GM21528 (cell line): ENCODE measurements around the gene ZFR.

Experiments
- ATAC-seq: cut with Tn5 transposase; IDR thresholded peaks from one replicate; pipeline ENCODE4 v1.9.1; 2021; ENCODE audit warnings: mild to moderate bottlenecking, moderate library complexity; ENCODE audit not compliant: unreplicated experiment, low FRiP score

Gene ZFR

GRCh38 chr5:32444431-32445286, at the start of gene ZFR:
TSS of gene ZFR (minus strand) at chr5:32444740. CDS start at chr5:32444658, 82 bp downstream.
- ATAC-seq = peak; percentile 88

DNA sequence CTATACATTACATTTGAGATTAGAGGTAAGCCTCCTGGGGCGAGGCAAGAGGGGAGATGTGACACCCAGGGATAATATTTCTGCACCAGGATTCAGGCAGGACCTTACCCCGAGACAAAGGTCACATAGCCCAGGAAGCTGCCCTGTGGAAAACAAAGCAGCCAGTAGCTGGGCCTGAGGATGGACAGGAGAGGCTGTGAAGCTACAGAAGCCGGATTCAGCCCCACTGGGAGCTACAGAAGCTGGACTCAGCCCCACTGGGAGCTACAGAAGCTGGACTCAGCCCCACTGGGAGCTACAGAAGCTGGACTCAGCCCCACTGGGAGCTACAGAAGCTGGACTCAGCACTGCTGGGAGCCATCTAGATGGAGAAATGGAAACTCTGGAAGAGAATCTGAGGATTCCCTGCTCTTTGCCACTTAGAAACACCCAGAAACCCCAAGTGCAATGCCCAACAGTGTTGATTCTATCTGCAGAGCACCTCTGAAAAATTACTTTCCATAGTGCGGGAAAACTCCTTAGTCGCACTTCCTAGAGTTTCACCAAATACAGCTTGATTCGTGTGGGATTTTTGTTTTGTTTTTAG, 46.5 kb upstream of the ZFR start:
- ATAC-seq = no peak

DNA sequence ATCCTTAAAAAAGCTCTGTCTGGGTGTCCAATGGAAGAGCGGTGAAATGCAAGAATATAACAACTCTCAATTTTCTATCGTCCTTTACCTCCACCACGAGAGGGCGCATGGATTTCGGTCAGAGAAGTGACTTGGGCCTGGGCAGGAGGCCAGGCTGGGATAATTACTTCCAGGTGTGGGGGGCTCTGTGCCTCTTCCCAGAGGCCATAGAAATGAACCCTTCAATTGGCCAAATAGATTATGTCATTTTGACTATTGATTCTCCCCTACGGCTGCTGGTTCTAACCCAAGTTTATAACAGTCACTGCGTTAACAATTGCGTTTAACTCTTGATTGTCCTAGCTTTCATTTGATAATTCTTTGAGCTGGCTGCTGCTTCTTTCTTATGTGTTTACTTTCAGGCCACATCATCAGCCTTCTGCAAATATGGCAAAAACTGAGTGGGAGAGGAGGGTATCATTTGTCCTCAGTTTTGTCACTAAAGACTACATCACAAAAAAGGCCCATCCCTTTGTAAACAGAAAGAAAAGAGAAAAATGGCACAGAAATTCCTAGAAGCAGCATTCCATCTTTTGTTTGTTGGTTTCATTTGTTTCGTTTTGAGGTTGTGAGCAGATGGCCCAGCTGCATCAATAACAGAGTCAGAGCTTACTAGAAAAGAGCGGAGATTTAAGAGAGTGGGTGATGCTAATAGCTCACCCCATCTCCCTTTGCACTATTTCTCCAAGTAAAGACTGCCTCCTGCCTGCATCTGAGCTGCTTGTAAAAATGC, 45.4 kb upstream of the ZFR start:
- no peak for ATAC-seq

- no peak for ATAC-seq
These were observed 42.9 kb upstream of the ZFR start for GRCh38 chr5:32487424-32487823.

GRCh38 chr5:32487008-32487407, 42.5 kb upstream of the ZFR start:
- no peak for ATAC-seq

DNA sequence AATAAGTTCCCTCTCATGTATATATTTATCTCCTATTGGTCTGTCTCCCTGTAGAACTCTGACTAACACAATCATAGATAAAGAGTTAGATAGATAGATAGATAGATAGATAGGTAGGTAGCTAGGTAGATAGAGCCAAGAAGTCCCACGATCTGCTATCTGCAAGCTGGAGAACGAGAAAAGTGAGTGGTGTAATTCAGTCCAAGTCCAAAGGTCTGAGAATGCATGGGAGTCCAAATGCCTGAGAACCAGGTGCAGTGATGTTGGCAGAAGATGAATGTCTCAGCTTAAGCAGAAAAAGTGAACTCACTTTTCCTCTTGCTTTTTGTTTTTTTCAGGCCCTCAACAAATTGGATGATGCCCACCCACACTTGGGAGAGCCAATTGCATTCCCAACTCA, 37.7 kb upstream of the ZFR start:
- ATAC-seq = no peak

DNA sequence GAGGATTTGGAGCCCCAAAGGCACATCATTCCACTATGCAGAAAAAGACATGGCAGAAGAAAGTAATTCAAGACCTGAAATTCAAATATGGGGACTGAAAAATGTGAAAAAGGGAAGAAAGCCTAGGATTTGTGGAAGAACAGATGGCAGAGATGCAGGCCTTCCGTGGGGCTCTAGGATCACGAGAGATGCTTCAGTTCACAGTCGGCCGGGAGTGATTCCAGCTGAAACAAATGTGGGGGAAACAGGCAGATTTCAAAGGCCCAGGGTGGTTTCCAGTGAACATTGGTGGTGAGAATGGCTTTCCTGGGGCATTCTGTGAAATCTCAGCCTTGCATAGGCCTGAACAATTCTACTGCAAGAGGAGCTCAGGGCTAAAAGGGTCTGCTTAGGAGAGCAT, 34.6 kb upstream of the ZFR start:
- no peak for ATAC-seq

DNA sequence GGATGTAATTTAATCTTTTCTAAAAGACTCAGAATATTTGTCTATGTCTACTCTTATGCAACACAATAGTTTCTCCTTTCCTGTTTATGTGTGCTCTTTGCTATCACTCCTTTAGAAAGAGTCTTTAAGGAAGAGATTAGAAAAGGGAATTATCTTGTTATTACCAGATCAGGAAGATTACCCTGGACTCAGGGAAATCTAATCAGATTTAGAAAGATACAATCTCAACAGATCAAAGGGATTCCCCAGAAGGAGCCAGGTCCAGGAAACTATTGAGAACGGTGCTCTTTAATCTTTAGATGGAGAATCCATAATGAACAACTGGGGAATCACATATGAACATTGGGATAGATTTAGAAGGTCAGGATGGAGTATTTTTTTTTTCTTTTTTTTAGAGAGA, 32.4 kb upstream of the ZFR start:
- ATAC-seq = no peak

- ATAC-seq = no peak
These were observed 31.0 kb upstream of the ZFR start for GRCh38 chr5:32475334-32476097.

DNA sequence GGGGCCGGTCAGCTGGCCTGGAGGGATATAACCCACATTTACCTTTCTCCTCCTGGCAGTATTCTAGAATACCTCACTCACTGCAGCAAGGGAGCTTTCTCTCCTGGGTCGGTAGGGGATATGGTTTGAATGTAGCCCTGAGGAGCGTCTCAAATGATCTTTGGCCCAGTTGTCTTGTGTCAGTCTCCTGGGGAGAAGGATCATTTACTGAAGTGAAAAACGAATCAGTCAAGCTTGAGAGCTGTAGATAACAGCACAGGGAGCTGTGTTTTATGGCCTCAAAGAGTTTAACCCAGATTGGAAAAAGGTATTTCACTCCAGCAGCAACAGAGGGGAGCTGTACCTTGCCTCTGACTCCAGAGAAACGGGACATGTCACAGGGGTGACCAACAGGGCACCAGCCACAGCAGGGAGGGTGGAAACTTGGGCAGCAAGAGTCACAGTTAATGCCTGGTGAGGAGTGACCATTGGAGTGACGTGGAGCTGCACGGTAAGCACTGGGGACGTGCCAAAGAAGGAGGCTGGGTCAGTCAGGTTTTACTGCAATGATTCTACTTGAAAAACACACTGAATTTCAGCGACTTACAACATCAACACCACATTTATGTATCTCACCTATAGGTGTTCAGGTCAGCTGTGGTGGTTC, 29.8 kb upstream of the ZFR start:
- ATAC-seq = no peak

DNA sequence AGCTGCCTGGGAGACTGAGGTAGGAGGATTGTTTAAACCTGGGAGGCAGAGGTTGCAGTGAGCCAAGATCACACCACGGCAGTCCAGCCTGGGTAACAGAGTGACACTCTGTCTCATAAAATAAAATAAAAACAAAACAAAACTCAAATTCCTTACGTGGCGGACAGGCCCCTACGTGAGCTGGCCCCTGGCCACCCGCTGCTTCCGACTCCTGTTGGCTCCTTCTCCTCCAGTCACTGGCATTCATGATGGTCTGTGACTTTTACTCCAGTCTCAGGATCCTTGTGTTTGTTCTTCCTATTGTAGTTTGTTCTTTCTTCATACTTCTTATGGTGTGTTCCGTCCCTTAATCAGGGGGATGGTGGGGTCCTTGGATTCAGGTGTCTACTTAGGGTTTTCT, 28.5 kb upstream of the ZFR start:
- ATAC-seq = no peak

GRCh38 chr5:32471784-32472183, 27.2 kb upstream of the ZFR start:
- ATAC-seq = no peak

GRCh38 chr5:32465076-32465475, 20.5 kb upstream of the ZFR start:
- no peak for ATAC-seq

GRCh38 chr5:32462618-32463017, 18.1 kb upstream of the ZFR start:
- no peak for ATAC-seq

- no peak for ATAC-seq
These were observed 17.0 kb upstream of the ZFR start for GRCh38 chr5:32461441-32462120.

DNA sequence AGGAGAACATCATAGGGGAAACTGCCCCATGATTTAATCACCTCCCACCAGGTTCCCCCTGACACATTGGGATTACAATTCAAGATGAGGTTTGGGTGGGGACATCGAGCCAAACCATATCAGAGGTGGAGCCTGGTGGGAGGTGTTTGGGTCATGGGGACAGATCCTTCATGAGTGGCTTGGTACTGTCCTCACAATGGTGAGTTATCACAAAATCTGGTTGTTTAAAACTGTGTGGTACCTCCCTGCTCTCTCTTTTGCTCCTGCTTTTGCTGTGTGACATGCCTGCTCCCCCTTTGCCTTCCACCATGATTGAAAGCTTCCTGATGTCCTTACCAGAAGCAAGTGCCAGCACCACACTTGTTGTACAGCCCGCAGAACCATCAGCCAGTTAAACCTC, 16.2 kb upstream of the ZFR start:
- ATAC-seq = no peak

DNA sequence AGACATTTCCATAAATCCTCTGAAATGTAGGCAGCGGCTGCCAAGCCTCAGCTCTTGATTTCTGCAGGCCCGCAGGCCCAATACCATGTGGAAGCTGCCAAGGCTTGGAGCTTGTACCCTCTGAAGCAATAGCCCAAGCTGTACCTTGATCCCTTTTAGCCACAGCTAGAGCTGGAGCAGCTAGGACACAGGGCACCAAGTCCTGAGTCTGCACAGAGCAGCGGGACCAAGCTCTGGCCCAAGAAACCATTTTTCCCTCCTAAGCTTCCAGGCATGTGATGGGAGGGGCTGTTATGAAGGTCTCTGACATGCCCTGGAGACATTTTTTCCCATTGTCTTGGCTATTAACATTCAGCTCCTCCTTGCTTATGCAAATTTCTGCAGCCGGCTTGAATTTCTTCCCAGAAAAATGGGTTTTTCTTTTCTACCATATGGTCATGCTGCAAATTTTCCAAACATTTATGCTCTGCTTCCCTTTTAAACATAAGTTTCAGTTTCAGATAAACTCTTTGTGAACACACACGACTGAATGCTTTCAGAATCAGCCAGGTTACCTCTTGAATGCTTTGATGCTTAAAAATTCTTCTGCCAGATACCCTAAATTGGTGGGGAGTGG, 14.4 kb upstream of the ZFR start:
- no peak for ATAC-seq

DNA sequence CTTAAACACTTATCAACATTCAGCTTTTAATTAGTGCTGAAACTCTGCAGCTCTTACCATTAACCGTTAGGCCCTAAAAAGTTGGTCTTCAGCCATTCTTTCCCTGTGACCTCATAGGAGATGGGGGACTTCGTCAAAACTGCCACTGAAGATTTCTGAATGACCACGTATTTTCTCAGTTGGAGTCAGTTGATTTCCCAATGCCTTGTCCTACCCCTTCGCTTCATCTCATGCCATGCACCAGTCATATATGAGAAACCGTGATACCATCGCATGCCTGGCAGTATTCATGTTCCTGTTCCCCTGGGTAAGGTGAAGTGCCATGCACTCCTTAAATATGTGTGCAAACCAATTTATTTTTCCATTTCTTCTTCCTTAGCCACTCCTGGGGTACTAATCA, 10.8 kb upstream of the ZFR start:
- ATAC-seq = no peak

DNA sequence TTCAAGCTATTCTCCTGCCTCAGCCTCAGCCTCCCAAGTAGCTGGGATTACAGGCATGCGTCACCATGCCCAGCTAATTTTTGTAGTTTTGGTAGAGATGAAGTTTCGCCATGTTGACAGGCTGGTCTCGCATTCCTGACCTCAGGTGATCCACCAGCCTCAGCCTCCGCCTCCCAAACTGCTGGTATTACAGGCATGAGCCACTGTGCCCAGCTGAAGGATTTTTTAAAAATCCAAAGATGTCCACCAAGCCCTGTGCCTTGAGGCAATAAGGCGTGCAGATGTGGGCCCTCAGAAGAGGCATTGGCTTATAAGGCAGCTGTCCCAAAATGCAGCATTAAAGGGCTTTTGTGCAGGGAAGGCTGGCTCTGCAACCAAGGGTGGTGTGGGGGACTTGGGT, 10.3 kb upstream of the ZFR start:
- ATAC-seq = no peak
